Measurements from ENCODE around the gene GNLY. TPM values are rescaled to one million over a fixed set of nuclear protein-coding genes. Genes with fewer than 3 reads are reported as not detected.

The GNLY gene
- total RNA-seq, 4 donors from 2014 or later: 3.6 to 36.1 (median 12.0) TPM

DNA sequence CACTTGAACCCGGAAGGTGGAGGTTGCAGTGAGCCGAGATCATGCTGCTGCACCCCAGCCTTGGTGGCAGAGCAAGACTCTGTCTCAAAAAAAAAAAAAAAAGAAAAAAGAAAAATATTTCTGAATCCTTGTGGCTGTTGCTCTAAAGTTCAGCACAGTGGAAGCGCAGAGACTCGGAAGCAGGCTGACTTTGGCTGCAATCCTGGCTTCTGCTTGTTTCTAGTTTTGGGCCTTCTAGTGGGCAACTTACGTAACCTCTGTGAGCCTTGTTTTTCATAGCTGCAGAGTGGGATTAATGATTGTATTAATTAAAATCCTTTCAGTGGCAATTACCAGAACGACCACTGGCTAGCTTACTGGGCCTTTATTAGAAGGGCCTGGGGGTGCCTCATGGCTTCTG, 28.4 kb downstream of the GNLY start:
- peak overlapping the region in 1 of 4 donors; percentile 22 for H3K27ac ChIP-seq
- no peaks in the 10 kb centered on the region for H3K36me3 ChIP-seq
- in situ Hi-C loops (cut with MboI; ENCODE audit: low sequenced_read_pairs in 4 of 4): loop anchor here (5.0 to 10.0 kb wide), 4 partner anchors 88 to 360 kb away; no protein-coding TSS in a partner anchor
- H3K9me3 ChIP-seq: no peaks in the 10 kb centered on the region
- ATAC-seq (no peak), DNase-seq (peak in 1 of 2 donors; percentile 10)
- intact Hi-C loops (cut with DNase I; ENCODE audit: low total_unique reads): loop anchor here (10.0 kb wide), 1 partner anchor 162 kb away; the partner anchor contains the start of gene ST3GAL5
- TF ChIP-seq, protein P1, sequence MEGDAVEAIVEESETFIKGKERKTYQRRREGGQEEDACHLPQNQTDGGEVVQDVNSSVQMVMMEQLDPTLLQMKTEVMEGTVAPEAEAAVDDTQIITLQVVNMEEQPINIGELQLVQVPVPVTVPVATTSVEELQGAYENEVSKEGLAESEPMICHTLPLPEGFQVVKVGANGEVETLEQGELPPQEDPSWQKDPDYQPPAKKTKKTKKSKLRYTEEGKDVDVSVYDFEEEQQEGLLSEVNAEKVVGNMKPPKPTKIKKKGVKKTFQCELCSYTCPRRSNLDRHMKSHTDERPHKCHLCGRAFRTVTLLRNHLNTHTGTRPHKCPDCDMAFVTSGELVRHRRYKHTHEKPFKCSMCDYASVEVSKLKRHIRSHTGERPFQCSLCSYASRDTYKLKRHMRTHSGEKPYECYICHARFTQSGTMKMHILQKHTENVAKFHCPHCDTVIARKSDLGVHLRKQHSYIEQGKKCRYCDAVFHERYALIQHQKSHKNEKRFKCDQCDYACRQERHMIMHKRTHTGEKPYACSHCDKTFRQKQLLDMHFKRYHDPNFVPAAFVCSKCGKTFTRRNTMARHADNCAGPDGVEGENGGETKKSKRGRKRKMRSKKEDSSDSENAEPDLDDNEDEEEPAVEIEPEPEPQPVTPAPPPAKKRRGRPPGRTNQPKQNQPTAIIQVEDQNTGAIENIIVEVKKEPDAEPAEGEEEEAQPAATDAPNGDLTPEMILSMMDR (IDR thresholded peaks at IDR 0.05 in 4 of 5, conservative IDR thresholded peaks at IDR 0.05 in 1 of 5): no peak
- TF ChIP-seq POLR2A (IDR thresholded peaks at IDR 0.05): no peak
- H3K27me3 ChIP-seq: no peaks in the 10 kb centered on the region
- H3K4me1 ChIP-seq: peaks cover 12 to 28% of the 10 kb centered on the region in 2 donors
- H3K4me3 ChIP-seq: no peak overlapping the region

DNA sequence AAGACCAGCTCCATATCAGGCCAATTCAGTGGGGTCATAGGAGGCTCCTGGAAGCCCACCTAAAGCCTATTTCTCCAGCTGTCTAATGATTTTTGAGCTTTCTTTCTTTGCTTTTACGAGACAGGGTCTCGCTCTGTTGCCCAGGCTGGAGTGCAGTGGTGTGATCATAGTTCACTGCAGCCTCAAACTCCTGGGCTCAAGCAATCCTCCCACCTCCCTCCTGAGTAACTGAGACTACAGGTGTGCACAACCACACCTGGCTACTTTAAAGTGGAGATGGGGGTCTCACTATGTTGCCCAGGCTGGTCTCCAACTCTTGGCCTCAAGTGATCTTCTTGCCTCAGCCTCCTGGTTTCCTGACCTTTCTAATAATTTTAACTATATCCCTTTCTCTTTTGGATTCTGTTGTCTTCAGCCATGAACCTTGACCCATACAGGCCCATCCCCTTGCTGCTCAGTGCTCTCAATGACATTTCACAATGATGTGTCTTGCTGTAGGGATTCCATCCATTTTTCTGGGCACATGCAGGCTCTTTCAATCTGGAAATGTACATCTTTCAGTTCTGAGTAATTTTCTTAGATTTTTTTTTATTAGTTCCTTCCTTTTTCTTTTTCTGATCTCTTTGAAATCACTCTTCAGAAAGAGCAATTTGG, 29.7 kb downstream of the GNLY start:
- no peak overlapping the region for H3K27ac ChIP-seq
- H3K27me3 ChIP-seq: no peaks in the 10 kb centered on the region
- no peaks in the 10 kb centered on the region for H3K36me3 ChIP-seq
- intact Hi-C loops (cut with DNase I; ENCODE audit: low total_unique reads) (loop anchor here (10.0 kb wide), 1 partner anchor 161 kb away; the partner anchor contains the start of gene ST3GAL5), in situ Hi-C loops (cut with MboI; ENCODE audit: low sequenced_read_pairs in 4 of 4) (loop anchor here (5.0 to 10.0 kb wide), 4 partner anchors 88 to 358 kb away; no protein-coding TSS in a partner anchor)
- TF ChIP-seq, protein P1 (IDR thresholded peaks at IDR 0.05 in 4 of 5, conservative IDR thresholded peaks at IDR 0.05 in 1 of 5): no peak
- TF ChIP-seq POLR2A (IDR thresholded peaks at IDR 0.05): no peak
- DNase-seq (peak in 1 of 2 donors; percentile 4), ATAC-seq (no peak)
- H3K4me1 ChIP-seq: peaks cover 19 to 38% of the 10 kb centered on the region in 2 donors
- H3K4me3 ChIP-seq: no peak overlapping the region
- no peaks in the 10 kb centered on the region for H3K9me3 ChIP-seq

DNA sequence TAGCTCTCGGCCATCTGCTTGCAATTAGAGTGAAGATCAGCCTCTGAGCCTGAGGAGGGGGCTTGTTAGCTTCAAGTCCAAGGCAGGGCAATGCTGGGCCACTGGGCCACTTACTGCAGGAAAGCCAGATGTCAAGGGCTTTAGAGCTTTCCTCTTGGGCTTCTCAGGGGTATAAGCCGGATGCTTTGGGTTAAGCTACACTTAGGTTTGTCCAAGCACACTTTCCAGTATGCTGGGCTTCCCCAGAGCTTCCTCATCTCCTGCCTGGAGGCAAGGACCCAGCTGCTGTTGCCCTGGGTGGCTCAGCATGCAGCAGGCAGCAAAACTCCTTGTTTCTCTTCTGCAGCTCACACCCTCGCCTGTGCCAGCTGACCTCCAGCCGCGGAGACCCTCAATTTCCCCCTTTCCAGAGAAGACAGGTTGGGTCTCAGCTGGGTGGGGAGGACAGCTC, 30.6 kb downstream of the GNLY start:
- peaks cover 19 to 36% of the 10 kb centered on the region in 2 donors for H3K4me1 ChIP-seq
- H3K36me3 ChIP-seq: no peaks in the 10 kb centered on the region
- in situ Hi-C loops (cut with MboI; ENCODE audit: low sequenced_read_pairs in 4 of 4) (loop anchor here (5.0 to 10.0 kb wide), 5 partner anchors 87 to 358 kb away; no protein-coding TSS in a partner anchor), intact Hi-C loops (cut with DNase I; ENCODE audit: low total_unique reads) (loop anchor here (5.0 to 10.0 kb wide), 2 partner anchors 160 to 358 kb away; partner anchors contain the start of gene ST3GAL5)
- no peak for ATAC-seq
- no peak for DNase-seq
- H3K9me3 ChIP-seq: no peaks in the 10 kb centered on the region
- TF ChIP-seq, protein P1 (IDR thresholded peaks at IDR 0.05 in 4 of 5, conservative IDR thresholded peaks at IDR 0.05 in 1 of 5): no peak
- TF ChIP-seq POLR2A (IDR thresholded peaks at IDR 0.05): no peak
- H3K27ac ChIP-seq: peak overlapping the region in 1 of 4 donors; percentile 23
- H3K27me3 ChIP-seq: no peaks in the 10 kb centered on the region
- H3K4me3 ChIP-seq: no peak overlapping the region

DNA sequence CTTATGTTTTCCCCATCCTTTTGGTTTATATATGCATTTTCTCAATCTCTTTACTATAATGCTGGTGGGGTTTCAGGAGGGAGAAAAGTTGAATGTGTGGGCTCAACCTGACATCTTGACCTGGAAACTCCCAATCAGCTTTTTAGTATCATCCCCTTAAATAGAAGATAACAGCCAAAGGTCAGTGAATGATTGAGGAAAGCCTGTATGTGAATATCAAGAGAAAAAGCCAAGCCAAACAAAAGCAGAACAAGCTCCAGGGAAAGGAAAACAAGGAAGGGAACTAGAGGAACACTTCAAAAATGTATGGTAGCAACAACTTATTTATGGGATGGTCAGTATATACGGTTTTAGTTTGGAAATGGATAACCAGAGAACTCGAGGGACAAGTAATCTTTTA, 31.3 kb downstream of the GNLY start:
- H3K36me3 ChIP-seq: no peaks in the 10 kb centered on the region
- DNase-seq (no peak), ATAC-seq (no peak)
- H3K4me3 ChIP-seq: no peak overlapping the region
- intact Hi-C loops (cut with DNase I; ENCODE audit: low total_unique reads) (loop anchor here (5.0 to 10.0 kb wide), 2 partner anchors 159 to 357 kb away; partner anchors contain the start of gene ST3GAL5), in situ Hi-C loops (cut with MboI; ENCODE audit: low sequenced_read_pairs in 4 of 4) (loop anchor here in 3 of 4 donors (5.0 to 10.0 kb wide), 4 partner anchors 87 to 91 kb away; no protein-coding TSS in a partner anchor)
- H3K27me3 ChIP-seq: no peaks in the 10 kb centered on the region
- TF ChIP-seq POLR2A (IDR thresholded peaks at IDR 0.05): no peak
- peak overlapping the region in 1 of 4 donors; percentile 23 for H3K27ac ChIP-seq
- H3K4me1 ChIP-seq: peaks cover 21 to 37% of the 10 kb centered on the region in 2 donors
- no peaks in the 10 kb centered on the region for H3K9me3 ChIP-seq

DNA sequence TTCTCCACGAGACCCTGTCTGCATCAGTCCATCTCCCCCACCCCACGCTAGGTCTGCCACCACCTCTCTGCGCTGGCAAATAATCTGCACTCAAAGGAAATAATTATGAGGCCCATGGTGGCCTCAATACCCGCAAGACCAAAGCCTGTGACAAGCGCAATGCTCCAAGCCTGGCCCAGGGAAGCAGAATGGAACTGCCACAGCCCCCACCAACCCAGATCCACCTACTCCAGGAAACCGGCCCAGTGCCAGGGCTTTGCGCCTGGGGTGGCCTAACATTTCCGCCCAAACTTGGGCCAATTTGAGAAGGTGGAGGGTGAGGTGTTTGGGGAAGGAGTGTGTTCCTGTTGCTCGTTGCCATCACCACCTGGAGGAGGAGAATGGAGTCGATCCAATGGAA, 33.6 kb downstream of the GNLY start:
- DNase-seq (peak in 1 of 2 donors; percentile 14), ATAC-seq (no peak)
- Histone ChIP-seq H3K4me3 (no peak overlapping the region), H3K4me1 (peaks cover 35 to 41% of the 10 kb centered on the region in 2 donors), H3K27me3 (no peaks in the 10 kb centered on the region), H3K27ac (peak overlapping the region in 3 of 4 donors; percentile 77 to 97 (median 82)), H3K36me3 (no peaks in the 10 kb centered on the region), H3K9me3 (no peaks in the 10 kb centered on the region)
- intact Hi-C loops (cut with DNase I; ENCODE audit: low total_unique reads): loop anchor here (2.0 to 10.0 kb wide), 4 partner anchors 23 to 355 kb away; partner anchors contain the start of gene ST3GAL5
- TF ChIP-seq, protein P1 (IDR thresholded peaks at IDR 0.05 in 4 of 5, conservative IDR thresholded peaks at IDR 0.05 in 1 of 5): no peak
- no peak for TF ChIP-seq POLR2A (IDR thresholded peaks at IDR 0.05)
- in situ Hi-C loops (cut with MboI; ENCODE audit: low sequenced_read_pairs in 4 of 4): loop anchor here in 3 of 4 donors (5.0 to 10.0 kb wide), 4 partner anchors 85 to 93 kb away; no protein-coding TSS in a partner anchor

Measured in gastrocnemius medialis (tissue), 4 donors.